MV-4-11 (cell line): ENCODE measurements around the gene TAS2R31.
"Not testable (repeated sequence)": the region's sequence is repeated elsewhere in the genome, so short reads cannot be mapped to it uniquely, and the experiment has no call there.

ENCODE experiments used
- DNase-seq: peaks from one replicate; lab custom pipeline; 2025; lab: John Stamatoyannopoulos, UW

Gene TAS2R31, protein sequence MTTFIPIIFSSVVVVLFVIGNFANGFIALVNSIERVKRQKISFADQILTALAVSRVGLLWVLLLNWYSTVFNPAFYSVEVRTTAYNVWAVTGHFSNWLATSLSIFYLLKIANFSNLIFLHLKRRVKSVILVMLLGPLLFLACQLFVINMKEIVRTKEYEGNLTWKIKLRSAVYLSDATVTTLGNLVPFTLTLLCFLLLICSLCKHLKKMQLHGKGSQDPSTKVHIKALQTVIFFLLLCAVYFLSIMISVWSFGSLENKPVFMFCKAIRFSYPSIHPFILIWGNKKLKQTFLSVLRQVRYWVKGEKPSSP

DNA sequence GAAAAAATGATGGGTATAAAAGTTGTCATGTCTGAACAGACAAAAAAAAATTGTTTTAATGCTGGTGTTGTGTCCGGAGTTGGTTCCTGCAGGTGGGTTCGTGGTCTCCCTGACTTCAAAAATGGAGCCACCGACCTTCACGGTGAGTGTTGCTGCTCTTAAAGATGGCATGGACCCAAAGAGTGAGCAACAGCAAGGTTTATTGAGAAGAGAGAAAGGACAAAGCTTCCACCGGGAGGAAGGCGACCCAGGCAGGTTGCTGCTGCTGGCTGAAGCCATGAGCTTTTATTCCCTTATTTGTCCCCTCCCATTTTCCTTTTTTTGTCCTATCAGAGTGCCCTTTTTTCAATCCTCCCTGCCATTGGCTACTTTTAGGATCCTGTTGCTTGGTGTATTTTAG is at the start of gene TAS2R31:
TAS2R31 (minus strand) TSS at position 101 of the 400 bp plus-strand sequence; CDS start at position 29, 72 bp downstream.
- DNase-seq, result no peak

DNA sequence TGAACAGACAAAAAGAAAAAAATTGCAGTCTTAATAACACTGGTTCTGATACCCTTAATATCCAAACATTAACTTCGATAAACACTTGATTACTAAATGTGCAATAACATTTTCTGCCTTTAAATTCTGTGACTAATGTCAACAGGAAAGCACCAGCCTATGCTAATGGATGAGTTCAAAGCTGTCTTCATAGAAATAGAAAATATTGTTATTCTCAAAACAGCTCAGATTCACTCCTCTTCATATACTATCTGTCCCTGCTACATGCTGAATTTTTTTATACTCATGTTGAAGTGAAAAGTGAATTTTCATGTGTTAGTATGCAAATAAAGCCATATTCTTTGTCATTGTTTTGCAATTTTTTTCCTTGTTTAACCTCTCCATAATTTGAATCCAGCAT is 47.0 kb upstream of the TAS2R31 start:
- DNase-seq, result no peak

DNA sequence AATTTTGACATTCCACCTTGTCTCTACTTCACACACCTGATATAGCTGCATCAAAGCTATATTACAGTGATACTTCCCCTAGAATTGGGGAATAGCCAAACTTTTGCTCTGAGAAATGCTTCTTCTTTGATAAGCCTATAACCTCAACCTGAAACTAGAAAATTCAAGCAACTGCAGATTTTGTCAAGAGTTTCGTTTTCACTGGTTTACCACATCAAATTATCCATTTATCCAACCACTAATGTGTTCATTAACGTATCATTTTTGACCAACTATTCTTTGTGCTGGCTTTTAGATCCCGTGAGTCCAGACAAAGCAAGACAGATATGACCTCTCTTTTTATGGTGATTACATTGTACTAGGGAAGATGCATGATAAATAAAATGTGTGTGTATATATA is 44.4 kb upstream of the TAS2R31 start:
- DNase-seq, result no peak

DNA sequence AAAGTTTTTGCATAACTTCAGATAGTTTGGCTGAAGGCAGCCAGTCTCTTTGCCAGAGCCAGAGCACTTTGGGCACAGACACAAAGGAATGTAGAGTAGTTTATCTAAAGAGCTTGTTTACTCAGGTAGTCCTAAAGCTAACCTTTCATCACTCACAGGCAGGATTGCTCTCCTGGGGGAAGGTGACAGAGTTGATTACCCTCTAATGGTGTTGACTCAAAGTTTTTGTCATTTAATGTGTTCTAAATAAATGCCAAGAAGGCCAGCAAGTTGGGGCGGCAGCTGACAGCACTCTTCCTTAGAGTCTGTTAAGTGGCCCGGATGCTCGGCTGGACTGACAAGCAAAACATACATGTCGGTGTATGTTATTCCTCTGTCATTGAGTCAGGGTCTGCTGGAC is 40.2 kb upstream of the TAS2R31 start:
- DNase-seq, result no peak

DNA sequence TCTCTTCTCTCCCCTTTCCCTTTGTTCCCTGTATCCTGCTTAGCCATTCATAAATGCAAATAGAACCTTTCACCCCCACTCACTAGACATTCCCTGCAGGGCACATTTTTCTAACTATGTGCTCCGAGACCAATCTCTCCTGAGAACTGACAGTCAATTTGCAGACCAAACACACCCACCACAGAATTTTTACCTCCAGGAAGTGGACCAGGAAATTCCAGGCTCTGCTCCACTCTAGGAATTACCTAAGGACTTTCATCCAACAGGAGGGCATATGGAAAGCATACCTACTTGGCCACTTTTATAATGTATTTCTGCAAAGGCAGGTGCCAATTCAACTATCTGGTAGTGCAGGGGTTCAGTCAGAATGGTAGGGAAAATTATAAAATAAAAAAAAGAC is 39.8 kb upstream of the TAS2R31 start:
- no peak for DNase-seq

DNA sequence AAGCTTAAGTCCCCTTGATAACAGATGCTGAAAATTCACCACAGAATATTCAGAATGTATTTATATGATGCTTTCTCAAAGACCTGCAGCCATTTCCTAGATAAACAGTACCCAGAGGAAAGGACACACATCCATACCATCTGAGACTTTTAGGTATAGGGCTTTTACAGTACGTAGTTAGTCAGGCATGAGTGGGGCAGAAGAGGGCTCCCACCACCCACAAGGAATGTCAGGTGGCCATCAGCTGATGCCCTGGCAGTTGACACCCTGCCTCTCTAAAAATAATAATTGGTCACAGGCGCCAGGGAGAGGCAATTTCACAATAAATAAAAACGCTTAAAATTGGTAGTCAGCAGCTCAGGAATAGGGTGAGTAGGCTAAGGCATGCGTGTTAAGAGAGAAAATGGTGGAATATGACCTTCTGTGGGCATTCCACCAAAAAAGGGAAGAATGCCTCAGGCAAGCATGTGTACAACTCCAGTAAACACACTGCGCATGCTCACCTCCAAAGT is 38.7 kb upstream of the TAS2R31 start:
- DNase-seq, result no peak

DNA sequence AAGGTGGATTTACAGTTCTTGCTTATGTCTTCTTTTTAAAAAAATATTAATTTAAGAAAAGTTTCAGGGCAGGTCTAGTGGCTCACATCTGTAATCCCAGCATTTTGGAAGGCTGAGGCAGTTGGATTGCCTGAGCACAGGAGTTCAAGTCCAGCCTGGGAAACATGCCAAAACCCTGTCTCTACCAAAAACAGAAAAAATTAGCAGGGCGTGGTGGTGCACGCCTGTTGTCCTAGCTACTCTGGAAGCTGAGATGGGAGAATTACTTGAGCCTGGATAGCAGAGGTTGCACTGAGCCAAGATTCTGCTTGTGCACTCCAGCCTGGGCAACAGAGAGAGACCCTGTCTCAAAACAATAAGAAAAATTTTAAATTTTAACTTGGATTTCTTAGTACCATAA is 36.3 kb upstream of the TAS2R31 start:
- no peak for DNase-seq

DNA sequence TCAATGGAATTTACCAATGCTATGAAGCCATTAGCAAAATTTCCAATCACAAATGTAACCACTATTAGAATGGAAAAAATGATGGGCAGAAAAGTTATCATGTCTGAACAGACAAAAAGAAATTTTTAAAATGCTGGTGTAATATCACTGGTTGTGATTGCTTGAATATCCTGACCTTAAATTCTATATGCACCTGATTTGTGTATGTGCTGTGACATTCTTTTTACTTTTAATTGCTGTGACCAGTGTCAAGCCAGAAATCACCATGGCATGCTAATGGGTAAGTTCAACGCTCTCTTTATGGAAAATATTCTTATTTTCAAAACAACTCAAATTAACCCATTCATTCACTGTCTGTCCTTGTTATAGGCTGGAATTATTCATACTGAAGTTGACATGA is 31.0 kb upstream of the TAS2R31 start, which contains the start of gene TAS2R46:
TAS2R46 (minus strand) TSS at position 101 of the 400 bp plus-strand sequence; CDS start at position 101, 0 bp downstream.
- not testable (repeated sequence) for DNase-seq

DNA sequence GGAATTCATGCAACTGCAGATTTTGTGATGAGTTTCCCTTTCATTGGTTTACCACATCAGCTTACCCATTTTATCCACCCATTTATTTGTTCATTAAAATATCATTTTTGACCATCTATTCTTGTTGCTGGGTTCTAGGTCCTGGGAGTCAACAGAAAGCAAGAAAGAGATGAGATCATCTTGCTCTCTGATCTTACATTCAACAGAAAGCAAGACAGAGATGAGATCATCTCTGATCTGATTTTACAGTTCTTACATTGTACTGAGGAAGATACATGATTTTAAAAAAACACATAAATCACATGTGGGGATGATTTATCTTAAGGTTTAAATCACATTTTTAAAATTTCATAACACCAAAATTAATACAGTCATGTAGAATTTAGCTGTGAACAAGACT is 28.6 kb upstream of the TAS2R31 start:
- no peak for DNase-seq

DNA sequence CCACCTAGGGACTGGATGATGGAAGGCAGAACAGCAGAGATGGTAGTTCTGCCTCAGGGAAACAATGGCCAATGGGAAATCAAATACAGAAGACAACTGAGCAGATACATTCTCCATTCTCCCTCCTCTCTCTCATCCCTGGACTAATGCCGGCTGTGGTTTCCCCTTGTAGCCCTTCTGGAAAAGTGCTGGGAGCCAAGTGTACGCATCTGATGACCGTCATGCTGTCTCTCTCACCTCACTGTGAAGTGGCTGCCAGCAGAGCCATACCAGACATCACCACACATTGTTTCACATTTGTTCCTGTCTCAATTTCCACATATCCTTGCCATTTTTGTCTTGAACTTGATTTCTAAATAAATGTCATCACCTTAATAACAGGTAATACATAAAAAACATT is 27.8 kb upstream of the TAS2R31 start:
- no peak for DNase-seq

DNA sequence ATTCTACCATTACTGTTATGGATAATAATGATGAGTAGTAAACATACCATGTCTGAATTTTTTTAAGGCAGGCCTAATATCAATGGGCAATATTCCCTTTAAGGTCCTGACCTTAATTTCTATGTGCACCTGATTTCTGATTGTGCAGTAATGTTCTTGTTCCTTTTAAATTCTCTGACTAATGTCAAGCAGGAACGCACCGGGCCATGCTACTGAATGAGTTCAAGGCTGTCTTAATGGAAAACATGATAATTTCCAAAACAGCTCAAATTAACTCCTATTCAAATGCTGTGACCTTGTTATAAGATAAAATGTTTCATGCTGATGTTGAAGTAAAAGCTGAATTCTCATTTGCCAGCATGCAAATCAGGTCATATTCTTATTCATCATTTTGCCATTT is 24.1 kb upstream of the TAS2R31 start:
- DNase-seq, result no peak

DNA sequence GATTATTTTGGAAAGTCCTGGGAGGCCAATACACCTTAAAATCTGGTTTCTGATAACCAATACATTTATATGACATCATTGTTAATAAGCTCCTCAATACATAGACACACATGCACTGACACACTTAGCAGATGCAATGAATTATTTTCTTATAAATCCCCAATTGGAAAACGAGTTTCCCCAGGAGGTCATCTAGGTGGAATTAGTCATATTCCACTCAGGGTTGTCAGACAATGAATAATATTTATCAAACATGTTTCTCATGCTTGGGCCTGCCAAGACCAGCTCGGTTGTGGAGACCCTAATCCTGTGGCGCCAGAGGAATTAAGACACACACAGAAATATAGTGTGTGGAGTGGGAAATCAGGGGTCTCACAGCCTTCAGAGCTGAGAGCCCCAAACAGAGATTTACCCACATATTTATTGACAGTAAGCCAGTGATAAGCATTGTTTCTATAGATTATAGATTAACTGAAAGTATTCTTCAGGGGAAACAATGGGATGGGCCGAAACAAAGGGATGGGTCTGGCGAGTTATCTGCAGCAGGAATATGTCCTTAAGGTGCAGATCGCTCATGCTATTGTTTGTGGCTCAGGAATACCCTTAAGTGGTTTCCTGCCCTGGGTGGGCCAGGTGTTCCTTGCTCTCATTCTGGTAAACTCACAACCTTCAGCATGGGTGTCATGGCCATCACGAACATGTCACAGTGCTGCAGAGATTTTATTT is 18.8 kb upstream of the TAS2R31 start:
- DNase-seq, result not testable (repeated sequence)

DNA sequence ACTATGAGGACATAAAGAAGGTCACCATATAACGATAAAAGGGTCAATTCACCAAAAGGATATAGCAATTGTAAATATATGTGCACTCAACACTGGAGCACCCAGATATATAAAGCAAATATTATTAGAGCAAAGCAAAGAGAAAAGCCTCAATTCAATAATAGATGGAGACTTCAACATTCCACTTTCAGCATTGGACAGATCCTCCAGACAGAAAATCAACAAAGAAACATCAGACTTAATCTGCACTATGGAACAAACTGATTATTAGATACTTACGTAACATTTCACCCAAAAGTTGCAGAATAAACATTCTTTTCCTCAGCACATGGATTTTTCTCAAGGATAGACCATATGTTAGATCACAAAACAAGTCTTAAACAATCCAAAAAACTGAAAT is 10.2 kb upstream of the TAS2R31 start:
- DNase-seq, result not testable (repeated sequence)

DNA sequence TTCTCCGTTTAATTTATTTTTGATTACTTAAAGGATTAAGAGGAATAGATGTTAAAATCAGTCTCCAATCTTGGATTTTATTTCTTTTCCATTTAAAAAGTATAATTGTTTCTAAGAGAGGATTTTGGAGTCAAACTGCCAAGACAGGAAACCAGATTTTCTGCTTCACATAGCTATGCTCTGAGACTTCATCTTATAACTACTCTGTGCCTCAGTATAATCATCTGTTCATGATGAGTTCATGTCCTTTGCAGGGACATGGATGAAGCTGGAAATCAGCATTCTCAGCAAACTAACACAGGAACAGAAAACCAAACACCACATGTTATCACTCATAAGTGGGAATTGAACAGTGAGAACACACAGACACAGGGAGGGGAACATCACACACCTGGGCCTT is 9.0 kb upstream of the TAS2R31 start:
- DNase-seq, result no peak

DNA sequence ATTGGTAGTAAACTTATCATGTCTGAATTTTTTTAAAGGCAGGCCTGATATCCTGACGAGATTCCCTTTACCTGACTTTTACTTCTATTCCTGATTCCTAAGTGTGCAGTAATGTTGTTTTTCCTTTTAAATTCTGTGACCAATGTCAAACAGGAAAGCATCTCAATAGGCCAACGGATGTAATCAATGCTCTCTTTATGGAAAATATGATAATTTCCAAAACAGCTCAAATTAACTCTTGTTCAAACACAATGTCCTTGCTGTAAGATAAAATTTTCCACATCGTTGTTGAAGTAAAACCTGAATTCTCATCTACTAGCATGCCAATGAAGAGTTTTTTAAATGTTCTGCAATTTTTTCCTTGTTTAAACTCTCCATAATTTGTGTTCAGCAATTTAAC is 8.0 kb upstream of the TAS2R31 start:
- no peak for DNase-seq

DNA sequence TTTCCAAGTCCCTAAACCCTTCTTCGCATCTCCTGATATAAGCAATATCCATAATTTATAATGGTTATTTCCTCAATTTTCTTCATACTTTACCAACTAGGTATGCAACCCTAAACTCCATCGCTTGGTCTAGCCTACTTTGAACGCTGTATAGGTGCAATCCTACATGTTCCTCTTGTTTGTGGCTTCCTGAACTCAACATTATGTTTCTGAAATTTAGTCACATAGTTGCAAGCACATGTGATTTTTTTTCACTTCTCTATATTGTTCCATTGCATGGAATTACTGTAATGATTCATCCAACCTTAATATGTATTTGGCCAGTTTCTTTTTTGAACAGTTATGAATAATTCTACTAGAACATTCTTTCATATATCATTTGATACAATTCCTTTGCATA is 2.8 kb upstream of the TAS2R31 start:
- DNase-seq, result not testable (repeated sequence)

DNA sequence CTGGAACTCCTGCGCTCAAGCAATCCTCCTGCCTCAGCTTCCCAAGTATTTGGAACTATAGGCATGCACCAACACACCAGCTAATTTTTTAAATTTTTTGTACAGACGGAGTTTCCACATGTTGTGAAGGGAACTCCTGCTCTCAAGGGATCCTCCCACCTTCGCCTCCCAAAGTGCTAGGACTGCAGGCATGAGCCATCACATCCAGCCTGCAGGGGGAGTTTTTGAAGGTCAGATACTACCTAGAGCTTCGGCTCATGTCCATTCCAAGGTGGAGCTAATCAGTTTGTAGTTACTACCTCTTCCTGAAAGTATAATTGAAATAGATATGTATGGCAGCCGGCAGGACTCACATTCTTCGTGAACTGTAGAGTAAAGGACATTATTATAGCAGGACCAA is 5.1 kb downstream of the TAS2R31 start:
- no peak for DNase-seq

DNA sequence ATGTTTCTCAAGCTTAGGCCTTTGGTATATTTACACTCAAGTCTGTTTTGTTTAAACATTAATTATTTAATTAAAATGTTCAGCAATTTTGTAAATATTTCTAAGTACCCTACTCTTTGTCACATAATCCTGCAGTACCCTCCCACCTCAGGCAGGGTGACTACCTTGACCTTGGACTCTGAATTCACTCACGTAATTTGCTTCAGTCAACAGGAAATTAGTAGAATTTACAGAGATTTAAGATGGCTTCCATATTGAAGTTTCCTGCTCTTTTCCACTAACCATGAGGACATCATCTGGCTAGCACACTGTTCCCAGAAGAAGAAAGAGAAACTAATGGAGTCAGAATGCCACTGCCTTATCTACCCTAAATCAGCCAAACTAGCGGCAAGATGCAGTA is 7.8 kb downstream of the TAS2R31 start:
- no peak for DNase-seq

DNA sequence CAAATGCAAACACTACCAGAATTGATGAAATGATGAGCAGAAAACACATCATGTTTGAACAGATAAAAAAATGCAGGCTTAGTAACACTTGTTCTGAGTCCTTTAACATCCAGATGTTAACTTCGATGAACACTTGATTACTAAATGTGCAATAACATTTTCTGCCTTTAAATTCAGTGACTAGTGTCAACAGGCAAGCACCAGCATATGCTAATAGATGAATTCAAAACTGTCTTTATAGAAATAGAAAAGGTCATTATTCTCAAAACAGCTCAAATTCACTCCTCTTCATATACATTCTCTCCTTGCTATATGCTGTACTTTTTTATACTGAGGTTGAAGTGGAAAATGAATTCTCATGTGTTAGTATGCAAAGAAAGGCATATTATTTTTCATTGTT is 8.7 kb downstream of the TAS2R31 start, which contains the start of gene TAS2R19:
TAS2R19 (minus strand) TSS at position 101 of the 400 bp plus-strand sequence; CDS start at position 52, 49 bp downstream.
- DNase-seq, result no peak

DNA sequence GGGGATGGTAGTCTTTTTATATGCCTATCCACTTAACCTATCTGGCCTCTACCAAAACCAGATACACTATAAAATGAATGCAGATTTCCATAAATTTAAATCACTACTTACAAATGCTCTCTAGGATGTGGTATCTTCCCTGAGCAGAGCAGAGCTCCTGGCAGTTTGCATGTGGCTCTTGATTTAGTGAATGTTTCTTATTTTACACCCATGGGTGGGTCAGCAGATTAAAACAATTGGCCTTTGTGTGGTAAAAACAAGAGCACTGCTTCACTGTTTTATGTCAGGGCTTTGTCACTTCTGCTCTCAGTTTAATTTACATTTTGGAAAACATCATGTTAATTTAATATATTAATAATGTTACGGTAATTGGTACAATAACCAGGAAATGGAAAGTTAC is 14.3 kb downstream of the TAS2R31 start:
- DNase-seq, result no peak

DNA sequence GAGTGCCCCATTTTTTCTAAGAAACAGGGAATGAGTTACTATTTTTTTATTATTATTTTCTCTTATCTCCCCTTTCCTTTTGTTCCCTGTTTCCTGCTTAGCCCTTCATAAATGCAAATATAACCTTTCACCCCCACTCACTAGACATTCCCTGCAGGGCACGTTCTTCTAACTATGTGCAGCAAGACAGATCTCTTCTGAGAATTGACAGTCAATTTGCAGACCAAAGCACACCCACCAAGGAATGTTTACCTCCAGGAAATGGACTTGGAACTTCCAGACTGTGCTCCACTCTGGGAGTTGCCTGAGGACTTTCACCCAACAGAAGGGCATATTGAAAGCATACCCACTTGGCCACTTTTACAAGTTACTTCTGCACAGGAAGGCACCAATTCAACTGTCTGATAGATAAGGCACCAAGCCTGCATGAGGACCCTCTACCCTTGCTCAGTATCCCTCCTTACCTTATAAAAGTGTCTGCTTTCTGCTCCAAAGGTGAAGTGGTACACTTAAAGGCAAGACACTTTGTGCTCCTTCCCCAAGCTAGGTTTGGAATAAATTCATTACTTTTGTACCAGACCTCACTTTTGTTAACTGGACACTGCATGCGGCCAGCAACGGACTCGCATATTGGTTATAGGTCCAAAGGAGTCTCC is 15.3 kb downstream of the TAS2R31 start:
- DNase-seq, result no peak

DNA sequence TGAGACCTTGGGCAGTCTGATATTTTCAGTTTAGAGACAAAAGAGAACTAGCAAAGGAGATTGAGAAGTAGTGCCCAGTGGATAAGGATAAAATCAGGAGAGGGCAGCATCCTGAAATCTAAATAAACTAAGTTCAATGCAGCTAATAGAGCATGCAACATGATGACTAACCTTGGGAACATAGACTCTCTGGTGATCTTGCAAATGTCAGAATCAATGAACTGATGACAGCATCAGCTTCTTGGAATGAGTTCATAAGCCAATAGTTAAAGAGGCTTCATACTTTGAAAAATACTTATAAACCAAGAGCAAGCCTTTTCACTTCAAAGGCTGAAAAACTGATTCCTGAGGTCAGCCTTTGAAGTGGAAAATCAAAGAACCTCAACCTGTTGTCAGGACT is 17.0 kb downstream of the TAS2R31 start:
- DNase-seq, result no peak

DNA sequence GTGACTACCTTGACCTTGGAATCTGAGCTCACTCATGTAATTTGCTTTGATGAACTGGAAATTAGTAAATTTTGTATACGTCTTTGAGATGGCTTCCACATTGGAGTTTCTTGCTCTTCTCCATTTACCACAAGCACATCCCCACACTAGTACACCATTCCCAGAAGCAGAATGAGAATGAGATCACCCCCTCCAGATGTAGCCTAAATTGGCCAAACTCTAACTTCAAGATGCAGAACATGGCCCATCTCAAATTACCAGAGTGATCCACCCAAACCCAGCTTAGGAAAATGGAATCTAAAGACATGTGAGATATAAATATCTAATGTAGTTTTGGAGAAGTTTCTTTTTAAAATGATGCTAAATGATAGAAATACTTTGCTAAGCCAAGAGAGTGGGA is 23.6 kb downstream of the TAS2R31 start:
- DNase-seq, result no peak
